Measurements from ENCODE around the gene NUB1. TPM values are rescaled to one million over a fixed set of nuclear protein-coding genes. Genes with fewer than 3 reads are reported as not detected.

The NUB1 gene
- total RNA-seq, 1 donor, result 50.7 TPM

- H3K36me3 ChIP-seq (ENCODE audit: insufficient read depth, low read length), result no peaks in the 10 kb centered on the region
- H4K20me1 ChIP-seq (ENCODE audit: insufficient read depth, low read length), result no peaks in the 10 kb centered on the region
- no peak overlapping the region for H3K4me3 ChIP-seq (ENCODE audit: insufficient read depth, low read length)
- DNase-seq (ENCODE audit: insufficient read length, low spot score, missing footprints), result peak; percentile 71
- H3K4me2 ChIP-seq (ENCODE audit: insufficient read depth, low read length), result no peak overlapping the region
- no peak for TF ChIP-seq CTCF (IDR thresholded peaks at IDR 0.05; ENCODE audit: extremely low read depth, low read depth, low read length)
- no peaks in the 10 kb centered on the region for H3K79me2 ChIP-seq (ENCODE audit: insufficient read depth, low read length)
- H3K27ac ChIP-seq (ENCODE audit: low read depth, low read length), result no peak overlapping the region
- H2AFZ ChIP-seq (ENCODE audit: low read length), result no peak overlapping the region
- H3K9me3 ChIP-seq (ENCODE audit: low read depth, low read length), result no peaks in the 10 kb centered on the region
- H3K4me1 ChIP-seq (ENCODE audit: insufficient read depth, low read length), result peaks cover 6% of the 10 kb centered on the region
- peaks cover 59% of the 10 kb centered on the region for H3K27me3 ChIP-seq (ENCODE audit: insufficient read depth, low read length)
Observed at GRCh38 chr7:151408839-151409666, 67.4 kb downstream of the NUB1 start.

- no peaks in the 10 kb centered on the region for H3K9me3 ChIP-seq (ENCODE audit: low read depth, low read length)
- no peak within 1 kb of the TSS for H3K27ac ChIP-seq (ENCODE audit: low read depth, low read length)
- peak within 1 kb of the TSS; percentile 43 for H3K4me2 ChIP-seq (ENCODE audit: insufficient read depth, low read length)
- DNase-seq (ENCODE audit: insufficient read length, low spot score, missing footprints), result peak; percentile 66
- peak within 1 kb of the TSS; percentile 51 for H3K4me3 ChIP-seq (ENCODE audit: insufficient read depth, low read length)
- TF ChIP-seq CTCF (IDR thresholded peaks at IDR 0.05; ENCODE audit: extremely low read depth, low read depth, low read length), result no peak
- no peak within 1 kb of the TSS for H2AFZ ChIP-seq (ENCODE audit: low read length)
- H3K4me1 ChIP-seq (ENCODE audit: insufficient read depth, low read length), result no peaks in the 10 kb centered on the region
- no peaks in the 10 kb centered on the region for H3K36me3 ChIP-seq (ENCODE audit: insufficient read depth, low read length)
- H4K20me1 ChIP-seq (ENCODE audit: insufficient read depth, low read length), result no peaks in the 10 kb centered on the region
- H3K79me2 ChIP-seq (ENCODE audit: insufficient read depth, low read length), result no peaks in the 10 kb centered on the region
- peaks cover 65% of the 10 kb centered on the region for H3K27me3 ChIP-seq (ENCODE audit: insufficient read depth, low read length)
Observed at GRCh38 chr7:151409667-151410404, 68.2 kb downstream of the NUB1 start, which contains the start of gene WDR86. TSS of gene WDR86 (minus strand) at chr7:151410038. CDS start at chr7:151409589, 449 bp downstream.

GRCh38 chr7:151410405-151411390 lies 69.1 kb downstream of the NUB1 start:
- no peaks in the 10 kb centered on the region for H4K20me1 ChIP-seq (ENCODE audit: insufficient read depth, low read length)
- H3K27ac ChIP-seq (ENCODE audit: low read depth, low read length), result no peak overlapping the region
- no peaks in the 10 kb centered on the region for H3K36me3 ChIP-seq (ENCODE audit: insufficient read depth, low read length)
- peaks cover 65% of the 10 kb centered on the region for H3K27me3 ChIP-seq (ENCODE audit: insufficient read depth, low read length)
- no peak for TF ChIP-seq CTCF (IDR thresholded peaks at IDR 0.05; ENCODE audit: extremely low read depth, low read depth, low read length)
- peak overlapping the region; percentile 51 for H3K4me3 ChIP-seq (ENCODE audit: insufficient read depth, low read length)
- H3K4me1 ChIP-seq (ENCODE audit: insufficient read depth, low read length), result no peaks in the 10 kb centered on the region
- H2AFZ ChIP-seq (ENCODE audit: low read length), result no peak overlapping the region
- H3K79me2 ChIP-seq (ENCODE audit: insufficient read depth, low read length), result no peaks in the 10 kb centered on the region
- peak; percentile 83 for DNase-seq (ENCODE audit: insufficient read length, low spot score, missing footprints)
- H3K4me2 ChIP-seq (ENCODE audit: insufficient read depth, low read length), result peak overlapping the region; percentile 43
- no peaks in the 10 kb centered on the region for H3K9me3 ChIP-seq (ENCODE audit: low read depth, low read length)
